ENCODE data around the gene CHCHD6.

Gene CHCHD6

DNA sequence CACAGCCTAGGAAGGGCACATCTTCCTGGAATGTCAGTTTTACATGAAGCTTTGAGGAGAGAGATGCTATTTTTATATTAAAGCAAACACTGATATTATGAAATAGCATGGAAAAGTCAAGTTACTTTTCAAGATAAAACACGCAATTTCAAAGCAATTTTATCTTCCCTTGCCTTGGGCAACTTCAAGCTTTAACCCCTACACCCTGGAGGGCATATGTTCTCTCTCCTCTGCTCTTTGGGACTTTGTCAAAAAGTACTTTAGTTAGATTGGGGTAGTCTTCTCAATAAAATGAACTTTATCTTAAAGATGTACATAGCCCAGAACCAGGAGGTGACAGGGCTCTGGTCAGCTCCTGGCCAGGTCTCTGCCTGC lies 192.0 kb downstream of the CHCHD6 start:
- H3K4me1 ChIP-seq (ENCODE audit: control insufficient read depth, insufficient read depth, low read length, poor library complexity, severe bottlenecking) = no peaks in the 10 kb centered on the region
- H3K27ac ChIP-seq (ENCODE audit: insufficient read depth, low read length, poor library complexity, severe bottlenecking) = no peak overlapping the region
- H3K9me3 ChIP-seq (ENCODE audit: control insufficient read depth, low read length) = no peaks in the 10 kb centered on the region
- H3K36me3 ChIP-seq (ENCODE audit: control insufficient read depth, insufficient read depth, low read length) = no peaks in the 10 kb centered on the region
- DNase-seq = no peak
- no peak overlapping the region for H3K4me3 ChIP-seq (ENCODE audit: insufficient read depth, low read depth, low read length, poor library complexity, severe bottlenecking)
- no peaks in the 10 kb centered on the region for H3K27me3 ChIP-seq (replicated peaks; ENCODE audit: control insufficient read depth, insufficient read depth, low read length, poor library complexity, severe bottlenecking)

DNA sequence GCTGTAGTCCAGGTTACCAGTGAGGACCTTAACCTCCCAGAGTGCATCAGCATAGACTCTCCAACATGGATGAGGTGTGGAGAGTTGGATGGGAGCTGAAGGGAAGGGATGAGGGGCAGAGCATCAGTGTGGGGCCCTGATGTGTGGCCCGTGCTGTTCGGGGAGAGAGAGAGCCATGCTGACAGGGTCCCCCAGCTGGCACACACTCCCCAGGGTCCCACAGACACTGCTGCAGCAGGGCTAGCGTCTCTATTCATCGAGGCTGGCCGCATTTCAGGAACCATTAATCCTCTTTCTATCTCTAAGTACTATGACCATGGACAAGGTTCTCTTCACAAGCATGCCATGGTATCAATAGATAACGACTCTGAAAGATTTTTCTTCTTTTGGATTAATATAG lies 192.9 kb downstream of the CHCHD6 start:
- Histone ChIP-seq H3K4me3 (ENCODE audit: insufficient read depth, low read depth, low read length, poor library complexity, severe bottlenecking) (no peak overlapping the region), H3K36me3 (ENCODE audit: control insufficient read depth, insufficient read depth, low read length) (no peaks in the 10 kb centered on the region), H3K4me1 (ENCODE audit: control insufficient read depth, insufficient read depth, low read length, poor library complexity, severe bottlenecking) (no peaks in the 10 kb centered on the region), H3K9me3 (ENCODE audit: control insufficient read depth, low read length) (no peaks in the 10 kb centered on the region), H3K27me3 (replicated peaks; ENCODE audit: control insufficient read depth, insufficient read depth, low read length, poor library complexity, severe bottlenecking) (no peaks in the 10 kb centered on the region), H3K27ac (ENCODE audit: insufficient read depth, low read length, poor library complexity, severe bottlenecking) (no peak overlapping the region)
- DNase-seq = no peak

DNA sequence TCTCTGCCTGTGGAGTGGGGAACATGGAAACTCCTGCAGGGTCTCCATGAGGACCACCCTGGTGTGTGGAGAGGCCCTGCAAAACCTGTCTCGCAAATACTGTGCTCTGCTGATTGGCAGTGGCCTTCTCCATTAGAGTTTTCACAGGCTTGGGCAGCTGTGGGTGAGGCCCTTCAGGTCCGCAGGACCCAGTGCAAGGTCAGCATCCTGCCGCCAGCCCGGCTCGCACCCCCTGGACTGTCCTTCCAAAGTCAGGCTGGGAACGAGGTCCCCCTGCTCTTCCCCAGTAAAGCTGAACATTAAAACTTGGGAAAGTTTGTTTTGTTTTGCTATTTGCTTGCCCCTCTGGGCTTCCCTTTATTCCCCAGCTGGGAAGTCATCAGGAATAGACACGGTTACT lies 193.9 kb downstream of the CHCHD6 start:
- DNase-seq = no peak
- no peaks in the 10 kb centered on the region for H3K9me3 ChIP-seq (ENCODE audit: control insufficient read depth, low read length)
- H3K27ac ChIP-seq (ENCODE audit: insufficient read depth, low read length, poor library complexity, severe bottlenecking) = no peak overlapping the region
- no peak overlapping the region for H3K4me3 ChIP-seq (ENCODE audit: insufficient read depth, low read depth, low read length, poor library complexity, severe bottlenecking)
- H3K27me3 ChIP-seq (replicated peaks; ENCODE audit: control insufficient read depth, insufficient read depth, low read length, poor library complexity, severe bottlenecking) = no peaks in the 10 kb centered on the region
- H3K4me1 ChIP-seq (ENCODE audit: control insufficient read depth, insufficient read depth, low read length, poor library complexity, severe bottlenecking) = no peaks in the 10 kb centered on the region
- no peaks in the 10 kb centered on the region for H3K36me3 ChIP-seq (ENCODE audit: control insufficient read depth, insufficient read depth, low read length)

DNA sequence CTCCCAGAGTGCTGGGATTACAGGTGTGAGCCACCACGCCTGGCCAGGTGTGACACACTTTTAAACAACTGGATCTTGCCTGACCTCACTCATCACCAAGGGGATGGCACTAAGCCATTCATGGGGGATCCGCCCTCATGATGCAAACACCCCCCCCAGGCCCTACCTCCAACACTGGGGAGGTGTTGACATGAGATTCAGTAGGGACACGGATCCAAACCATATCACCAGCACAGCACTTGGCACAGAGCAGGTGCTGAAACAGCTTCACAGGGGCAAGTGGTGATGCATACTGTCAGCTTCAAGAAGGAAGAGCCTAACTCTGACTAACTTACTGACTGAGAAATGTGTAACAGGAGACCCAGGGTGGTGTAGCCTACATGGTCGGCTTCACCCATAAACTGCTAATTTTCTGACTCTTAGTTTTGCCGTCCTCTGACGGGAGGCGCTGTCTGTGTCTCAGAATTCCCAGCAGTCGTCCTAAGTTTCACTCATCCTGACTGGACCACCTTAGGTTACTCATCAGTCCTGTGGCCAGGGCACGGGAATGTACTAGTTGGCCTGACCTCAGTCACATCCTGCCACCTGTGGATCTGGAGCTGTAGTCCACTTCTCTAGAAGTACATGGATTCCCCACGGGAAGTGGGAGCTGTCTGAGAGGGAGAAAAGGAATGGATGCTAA lies 197.0 kb downstream of the CHCHD6 start:
- no peaks in the 10 kb centered on the region for H3K36me3 ChIP-seq (ENCODE audit: control insufficient read depth, insufficient read depth, low read length)
- no peak overlapping the region for H3K4me3 ChIP-seq (ENCODE audit: insufficient read depth, low read depth, low read length, poor library complexity, severe bottlenecking)
- H3K27ac ChIP-seq (ENCODE audit: insufficient read depth, low read length, poor library complexity, severe bottlenecking) = no peak overlapping the region
- no peaks in the 10 kb centered on the region for H3K27me3 ChIP-seq (replicated peaks; ENCODE audit: control insufficient read depth, insufficient read depth, low read length, poor library complexity, severe bottlenecking)
- no peak for DNase-seq
- no peaks in the 10 kb centered on the region for H3K4me1 ChIP-seq (ENCODE audit: control insufficient read depth, insufficient read depth, low read length, poor library complexity, severe bottlenecking)
- H3K9me3 ChIP-seq (ENCODE audit: control insufficient read depth, low read length) = no peaks in the 10 kb centered on the region

DNA sequence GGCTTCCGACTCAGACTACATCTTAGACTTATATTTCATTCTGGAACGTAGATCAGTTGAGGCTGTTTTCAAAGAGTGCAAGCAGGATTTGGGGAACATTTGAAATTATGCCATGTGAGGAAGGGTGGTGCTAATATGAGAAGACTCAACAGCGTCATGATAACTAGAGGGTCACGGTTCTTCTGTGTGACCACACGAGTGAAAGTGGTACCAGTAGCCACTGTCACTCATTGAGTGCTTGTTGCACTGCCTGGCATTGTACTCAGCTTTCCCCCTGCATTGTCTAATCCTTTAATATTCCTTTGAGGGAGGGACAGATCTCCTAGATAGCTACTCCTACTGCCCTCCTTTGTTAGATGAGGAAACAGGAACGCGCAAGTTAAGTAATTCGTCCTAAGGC lies 197.6 kb downstream of the CHCHD6 start:
- DNase-seq = no peak
- no peaks in the 10 kb centered on the region for H3K27me3 ChIP-seq (replicated peaks; ENCODE audit: control insufficient read depth, insufficient read depth, low read length, poor library complexity, severe bottlenecking)
- no peak overlapping the region for H3K4me3 ChIP-seq (ENCODE audit: insufficient read depth, low read depth, low read length, poor library complexity, severe bottlenecking)
- H3K9me3 ChIP-seq (ENCODE audit: control insufficient read depth, low read length) = no peaks in the 10 kb centered on the region
- no peak overlapping the region for H3K27ac ChIP-seq (ENCODE audit: insufficient read depth, low read length, poor library complexity, severe bottlenecking)
- no peaks in the 10 kb centered on the region for H3K4me1 ChIP-seq (ENCODE audit: control insufficient read depth, insufficient read depth, low read length, poor library complexity, severe bottlenecking)
- H3K36me3 ChIP-seq (ENCODE audit: control insufficient read depth, insufficient read depth, low read length) = no peaks in the 10 kb centered on the region

DNA sequence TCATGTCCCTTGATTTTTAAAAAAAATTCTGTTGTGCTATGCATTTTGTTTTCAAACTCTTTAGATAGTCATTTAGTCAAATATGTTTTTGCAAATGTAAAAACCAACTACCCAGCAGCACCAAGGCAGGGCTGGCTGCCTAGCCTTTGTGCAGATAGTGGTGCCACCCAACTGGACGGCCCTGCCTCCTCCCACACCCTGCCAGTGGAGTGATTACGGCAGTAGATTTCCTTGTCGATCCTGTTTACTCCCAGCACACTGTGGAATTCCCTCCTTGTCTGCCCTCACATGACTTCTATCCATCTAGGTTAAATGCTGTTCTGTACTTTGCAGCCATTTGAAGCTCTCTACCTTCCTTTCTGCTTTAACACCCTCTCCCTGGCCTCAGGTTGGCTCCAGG lies 199.5 kb downstream of the CHCHD6 start:
- no peaks in the 10 kb centered on the region for H3K9me3 ChIP-seq (ENCODE audit: control insufficient read depth, low read length)
- no peaks in the 10 kb centered on the region for H3K4me1 ChIP-seq (ENCODE audit: control insufficient read depth, insufficient read depth, low read length, poor library complexity, severe bottlenecking)
- DNase-seq = no peak
- H3K27me3 ChIP-seq (replicated peaks; ENCODE audit: control insufficient read depth, insufficient read depth, low read length, poor library complexity, severe bottlenecking) = no peaks in the 10 kb centered on the region
- no peak overlapping the region for H3K4me3 ChIP-seq (ENCODE audit: insufficient read depth, low read depth, low read length, poor library complexity, severe bottlenecking)
- no peaks in the 10 kb centered on the region for H3K36me3 ChIP-seq (ENCODE audit: control insufficient read depth, insufficient read depth, low read length)
- H3K27ac ChIP-seq (ENCODE audit: insufficient read depth, low read length, poor library complexity, severe bottlenecking) = no peak overlapping the region

DNA sequence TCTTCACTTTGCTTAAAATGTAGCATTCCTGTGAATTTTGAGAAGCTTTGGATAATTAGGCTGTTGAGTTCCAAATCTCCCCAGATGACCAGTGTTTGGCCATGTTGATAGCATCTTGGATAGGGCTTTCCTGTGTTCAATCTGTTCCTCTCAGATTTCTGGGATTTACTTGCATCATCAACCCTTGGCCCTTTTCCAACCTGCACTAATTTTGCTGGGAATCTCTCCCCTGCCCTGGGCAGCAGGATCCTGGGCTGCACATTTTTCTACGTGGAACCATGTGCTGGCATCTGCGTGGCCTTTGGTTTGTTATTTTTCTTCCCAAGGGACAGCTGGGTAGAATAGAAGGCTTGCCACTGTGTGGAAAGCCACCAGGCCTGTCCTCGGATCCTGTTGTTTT lies 203.5 kb downstream of the CHCHD6 start:
- Histone ChIP-seq H3K36me3 (ENCODE audit: control insufficient read depth, insufficient read depth, low read length) (no peaks in the 10 kb centered on the region), H3K4me1 (ENCODE audit: control insufficient read depth, insufficient read depth, low read length, poor library complexity, severe bottlenecking) (peaks cover 27% of the 10 kb centered on the region), H3K4me3 (ENCODE audit: insufficient read depth, low read depth, low read length, poor library complexity, severe bottlenecking) (no peak overlapping the region), H3K9me3 (ENCODE audit: control insufficient read depth, low read length) (no peaks in the 10 kb centered on the region), H3K27ac (ENCODE audit: insufficient read depth, low read length, poor library complexity, severe bottlenecking) (no peak overlapping the region), H3K27me3 (replicated peaks; ENCODE audit: control insufficient read depth, insufficient read depth, low read length, poor library complexity, severe bottlenecking) (no peaks in the 10 kb centered on the region)
- no peak for DNase-seq

DNA sequence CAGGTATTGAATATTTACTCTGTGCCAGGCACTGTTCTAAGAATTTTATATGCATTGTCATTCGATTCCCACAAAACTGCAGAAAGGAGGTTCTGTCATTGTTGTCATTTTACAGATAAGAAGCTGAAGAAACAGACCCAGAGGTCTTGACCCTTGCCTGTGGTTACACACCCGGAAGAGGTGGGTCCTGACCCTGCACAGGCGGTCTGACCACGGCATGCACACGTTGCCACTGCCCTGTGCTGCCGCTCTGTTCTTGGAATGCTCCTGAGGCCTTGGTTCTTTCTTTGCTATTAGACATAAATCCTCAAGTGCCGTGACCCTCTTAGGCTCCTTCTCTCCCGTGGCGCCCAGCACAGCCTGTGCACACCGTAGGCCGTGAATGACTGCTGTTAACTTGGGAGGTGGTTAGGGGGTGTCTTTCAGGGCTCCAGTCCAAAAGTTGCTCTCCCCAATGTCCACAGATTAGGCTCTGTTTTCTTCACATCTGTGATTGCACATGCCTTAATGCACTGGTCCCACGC lies 204.8 kb downstream of the CHCHD6 start:
- DNase-seq = no peak
- Histone ChIP-seq H3K4me3 (ENCODE audit: insufficient read depth, low read depth, low read length, poor library complexity, severe bottlenecking) (no peak overlapping the region), H3K9me3 (ENCODE audit: control insufficient read depth, low read length) (no peaks in the 10 kb centered on the region), H3K36me3 (ENCODE audit: control insufficient read depth, insufficient read depth, low read length) (no peaks in the 10 kb centered on the region), H3K27ac (ENCODE audit: insufficient read depth, low read length, poor library complexity, severe bottlenecking) (no peak overlapping the region), H3K27me3 (replicated peaks; ENCODE audit: control insufficient read depth, insufficient read depth, low read length, poor library complexity, severe bottlenecking) (no peaks in the 10 kb centered on the region), H3K4me1 (ENCODE audit: control insufficient read depth, insufficient read depth, low read length, poor library complexity, severe bottlenecking) (peaks cover 31% of the 10 kb centered on the region)

DNA sequence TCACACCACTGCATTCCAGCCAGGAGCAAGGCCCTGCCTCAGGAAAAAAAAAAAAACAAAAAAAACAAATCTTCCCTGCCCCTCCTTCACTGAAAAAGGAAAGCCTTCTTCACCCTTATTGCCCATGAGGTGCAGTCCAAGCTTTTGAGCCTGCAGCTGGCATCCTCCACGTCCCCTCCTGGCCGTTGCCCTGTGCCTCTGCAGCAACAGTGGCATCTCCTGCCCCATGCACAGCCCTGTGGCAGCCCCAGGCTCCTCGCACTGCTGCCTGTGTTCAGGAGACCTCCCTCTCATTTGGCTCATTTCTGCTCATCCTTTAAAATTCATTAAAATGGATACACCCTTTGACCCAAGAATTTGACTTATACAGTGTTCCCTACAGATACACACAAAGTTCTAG lies 206.2 kb downstream of the CHCHD6 start:
- H3K27ac ChIP-seq (ENCODE audit: insufficient read depth, low read length, poor library complexity, severe bottlenecking) = no peak overlapping the region
- H3K36me3 ChIP-seq (ENCODE audit: control insufficient read depth, insufficient read depth, low read length) = no peaks in the 10 kb centered on the region
- H3K27me3 ChIP-seq (replicated peaks; ENCODE audit: control insufficient read depth, insufficient read depth, low read length, poor library complexity, severe bottlenecking) = no peaks in the 10 kb centered on the region

DNA sequence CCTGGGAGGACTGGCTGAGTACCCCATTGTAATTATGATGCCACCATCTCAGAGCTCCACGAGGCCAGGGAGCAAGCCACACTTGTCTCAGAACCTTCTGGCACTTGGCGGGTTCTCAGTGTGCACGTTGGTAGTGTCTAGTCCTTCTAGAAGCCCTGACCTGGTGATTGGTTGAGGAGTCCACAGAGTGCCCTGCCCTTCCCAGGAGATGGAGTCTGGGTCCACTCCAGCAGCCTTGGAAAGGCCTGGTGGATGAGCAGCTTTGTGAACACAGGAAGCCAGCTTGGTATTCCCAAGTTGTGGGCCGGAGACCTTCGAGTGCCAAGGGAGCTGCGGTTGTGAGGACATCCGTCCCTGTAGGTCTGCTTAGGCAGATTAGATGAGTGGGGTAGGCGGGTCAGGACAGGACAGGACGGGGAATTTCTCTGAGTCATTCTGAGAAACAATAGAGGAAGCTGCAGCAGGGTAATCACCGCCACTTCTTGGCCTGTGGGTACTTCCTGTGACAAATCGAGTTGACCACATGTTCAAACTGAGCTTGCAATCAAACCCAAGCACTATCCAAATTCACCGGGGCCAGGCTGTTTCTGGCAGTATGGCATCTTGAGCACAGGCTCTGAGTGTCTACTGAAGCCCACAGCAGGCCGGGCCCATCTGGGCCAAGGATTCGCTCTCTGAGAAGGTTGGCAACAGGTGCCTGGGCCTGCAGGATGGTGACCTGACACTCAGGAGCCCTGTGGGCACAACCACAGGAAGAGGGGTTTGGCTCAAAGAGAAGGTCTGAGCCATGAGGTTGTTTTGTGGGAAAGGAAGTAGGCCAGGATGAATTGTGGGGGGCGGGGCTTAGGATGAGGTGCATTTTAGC lies 207.4 kb downstream of the CHCHD6 start:
- Histone ChIP-seq H3K27ac (ENCODE audit: insufficient read depth, low read length, poor library complexity, severe bottlenecking) (peak overlapping the region; percentile 51), H3K4me1 (ENCODE audit: control insufficient read depth, insufficient read depth, low read length, poor library complexity, severe bottlenecking) (peaks cover 31% of the 10 kb centered on the region), H3K4me3 (ENCODE audit: insufficient read depth, low read depth, low read length, poor library complexity, severe bottlenecking) (no peak overlapping the region), H3K9me3 (ENCODE audit: control insufficient read depth, low read length) (no peaks in the 10 kb centered on the region), H3K36me3 (ENCODE audit: control insufficient read depth, insufficient read depth, low read length) (no peaks in the 10 kb centered on the region), H3K27me3 (replicated peaks; ENCODE audit: control insufficient read depth, insufficient read depth, low read length, poor library complexity, severe bottlenecking) (no peaks in the 10 kb centered on the region)
- peak; percentile 52 to 62 (median 52) for DNase-seq

More for the DNA sequence above, 206.2 kb downstream of the CHCHD6 start:
- H3K4me1 ChIP-seq (ENCODE audit: control insufficient read depth, insufficient read depth, low read length, poor library complexity, severe bottlenecking) = peaks cover 31% of the 10 kb centered on the region
- no peak for DNase-seq
- H3K9me3 ChIP-seq (ENCODE audit: control insufficient read depth, low read length) = no peaks in the 10 kb centered on the region
- no peak overlapping the region for H3K4me3 ChIP-seq (ENCODE audit: insufficient read depth, low read depth, low read length, poor library complexity, severe bottlenecking)

Data from effector memory CD4-positive, alpha-beta T cell (primary cell).